Large intestine (tissue), 3 donors: Measurements from ENCODE around the gene MED12L. TPM values are rescaled to one million over a fixed set of nuclear protein-coding genes. Genes with fewer than 3 reads are reported as not detected.

ENCODE experiments used
- DNase-seq, 2 donors: peaks; one replicate each; pipeline versions ENCODE4 v3.0.0 to v3.0.0-alpha.2; 2013
- H3K27ac ChIP-seq: one replicate; pipeline ENCODE4 v1.5.1; 2013; ENCODE audit warnings: low read length
- H3K27me3 ChIP-seq: 2 replicates; pipeline ENCODE4 v1.6.1; 2013; ENCODE audit warnings: low read length; ENCODE audit not compliant: control insufficient read depth, insufficient read depth
- H3K36me3 ChIP-seq: 2 replicates; pipeline ENCODE4 v1.6.1; 2013; ENCODE audit warnings: low read length; ENCODE audit not compliant: control insufficient read depth, insufficient read depth
- H3K4me1 ChIP-seq: one replicate; pipeline ENCODE4 v1.6.1; 2013; ENCODE audit warnings: low read length; ENCODE audit not compliant: control insufficient read depth, insufficient read depth
- H3K4me3 ChIP-seq: one replicate; pipeline ENCODE4 v1.5.1; 2013; ENCODE audit warnings: low read length
- H3K9me3 ChIP-seq: one replicate; pipeline ENCODE4 v1.6.1; 2013; ENCODE audit warnings: mild to moderate bottlenecking, low read depth, low read length, moderate library complexity; ENCODE audit not compliant: control insufficient read depth
- WGBS: methylation state at CpG from one replicate; pipeline ENCODE4 v1.1.5; 2013; ENCODE audit warnings: low lambda C conversion rate; ENCODE audit not compliant: insufficient coverage; 5-methylcytosine and 5-hydroxymethylcytosine counted together
- polyA plus RNA-seq: library from polyadenylated mRNA; unstranded; fragments of 120-200 nt; gene quantifications from one replicate; pipeline ENCODE4 v1.2.1, GENCODE V29; 2013

MED12L gene
- polyA plus RNA-seq, 1 donor, result 5.4 TPM

DNA sequence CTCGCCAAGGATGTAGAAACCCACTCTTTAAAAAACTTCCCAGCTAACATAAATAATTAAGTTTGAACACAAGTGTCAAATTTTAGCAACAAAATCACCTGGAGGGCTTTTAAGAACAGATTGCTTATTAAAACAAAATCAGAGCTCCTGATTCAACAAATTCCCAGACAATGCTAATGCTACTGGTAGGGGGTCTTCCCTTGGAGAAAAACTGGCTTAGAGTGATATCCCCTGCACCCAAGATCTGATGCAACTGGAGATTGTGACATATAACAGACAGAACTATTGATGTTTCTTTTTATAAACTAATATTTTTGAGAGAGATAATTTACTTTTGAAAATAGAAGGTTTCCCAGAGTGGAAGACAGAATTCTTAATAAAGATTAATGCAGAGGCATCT lies 355.5 kb downstream of the MED12L start:
- DNase-seq, result no peak
- H3K27ac ChIP-seq, result no peak overlapping the region
- H3K4me1 ChIP-seq, result no peaks in the 10 kb centered on the region
- no peak overlapping the region for H3K4me3 ChIP-seq
- H3K36me3 ChIP-seq, result no peaks in the 10 kb centered on the region
- no CpG with 5 or more reads among the region's 1 CpG for WGBS
- no peaks in the 10 kb centered on the region for H3K27me3 ChIP-seq
- H3K9me3 ChIP-seq, result no peaks in the 10 kb centered on the region

DNA sequence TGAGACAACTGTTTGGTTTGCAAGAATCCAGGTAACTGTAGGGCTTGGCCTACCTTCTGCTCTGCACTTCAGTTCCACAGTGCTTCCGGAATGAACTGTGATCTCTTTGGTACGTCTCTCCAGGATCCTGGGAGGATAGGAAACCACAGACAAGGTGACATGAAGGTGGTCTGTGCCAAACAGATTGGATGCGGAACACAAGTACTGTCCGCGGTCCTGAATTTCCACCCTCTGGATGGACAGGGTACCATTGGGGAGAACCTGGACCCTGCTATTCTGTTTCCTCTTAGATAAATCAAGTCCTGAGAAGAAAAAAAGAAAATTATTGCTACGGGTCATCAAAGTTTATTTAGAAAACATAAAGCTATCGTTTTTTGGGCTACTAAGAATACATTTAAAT lies 358.1 kb downstream of the MED12L start:
- no peak overlapping the region for H3K4me3 ChIP-seq
- 80% methylated on average over 2 of the region's 7 CpGs for WGBS
- no peaks in the 10 kb centered on the region for H3K36me3 ChIP-seq
- DNase-seq, result no peak
- no peak overlapping the region for H3K27ac ChIP-seq
- H3K9me3 ChIP-seq, result no peaks in the 10 kb centered on the region
- no peaks in the 10 kb centered on the region for H3K4me1 ChIP-seq
- no peaks in the 10 kb centered on the region for H3K27me3 ChIP-seq

- Histone ChIP-seq H3K36me3 (no peaks in the 10 kb centered on the region), H3K9me3 (no peaks in the 10 kb centered on the region), H3K4me3 (no peak overlapping the region), H3K27me3 (no peaks in the 10 kb centered on the region), H3K4me1 (no peaks in the 10 kb centered on the region), H3K27ac (no peak overlapping the region)
- no peak for DNase-seq
- no CpG with 5 or more reads among the region's 5 CpGs for WGBS
Observed at GRCh38 chr3:151445273-151446001, 360.0 kb downstream of the MED12L start.

- no peaks in the 10 kb centered on the region for H3K9me3 ChIP-seq
- no peaks in the 10 kb centered on the region for H3K27me3 ChIP-seq
- no peak for DNase-seq
- H3K4me1 ChIP-seq, result no peaks in the 10 kb centered on the region
- 100% methylated on average over 1 of the region's 3 CpGs for WGBS
- H3K27ac ChIP-seq, result no peak overlapping the region
- H3K4me3 ChIP-seq, result no peak overlapping the region
- no peaks in the 10 kb centered on the region for H3K36me3 ChIP-seq
Observed at GRCh38 chr3:151446002-151446340, 360.5 kb downstream of the MED12L start.

DNA sequence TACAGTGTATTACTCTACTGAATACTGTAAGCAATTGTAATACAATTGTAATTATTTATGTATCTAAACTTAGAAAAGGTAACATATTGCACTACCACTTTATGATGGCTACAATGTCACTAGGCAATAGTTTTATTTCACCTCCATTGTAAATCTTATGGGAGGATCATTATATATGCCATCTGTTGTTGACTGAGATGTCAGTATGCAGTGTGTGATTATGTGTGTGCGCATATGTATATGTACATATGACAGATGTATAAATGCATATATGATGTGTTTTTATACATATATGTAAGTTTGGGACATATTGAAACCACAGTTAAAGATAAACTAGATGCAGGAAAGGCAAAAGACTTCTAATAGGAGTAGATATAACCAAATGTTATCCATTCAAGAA lies 366.9 kb downstream of the MED12L start:
- no peak overlapping the region for H3K4me3 ChIP-seq
- DNase-seq, result no peak
- no peaks in the 10 kb centered on the region for H3K9me3 ChIP-seq
- WGBS, result no CpG with 5 or more reads among the region's 1 CpG
- H3K27me3 ChIP-seq, result no peaks in the 10 kb centered on the region
- no peaks in the 10 kb centered on the region for H3K4me1 ChIP-seq
- H3K27ac ChIP-seq, result no peak overlapping the region
- H3K36me3 ChIP-seq, result no peaks in the 10 kb centered on the region

GRCh38 chr3:151452841-151453240 lies 367.4 kb downstream of the MED12L start:
- Histone ChIP-seq H3K27me3 (no peaks in the 10 kb centered on the region), H3K36me3 (no peaks in the 10 kb centered on the region), H3K9me3 (no peaks in the 10 kb centered on the region), H3K4me1 (no peaks in the 10 kb centered on the region), H3K4me3 (no peak overlapping the region), H3K27ac (no peak overlapping the region)
- no peak for DNase-seq
- no CpG with 5 or more reads among the region's 2 CpGs for WGBS

DNA sequence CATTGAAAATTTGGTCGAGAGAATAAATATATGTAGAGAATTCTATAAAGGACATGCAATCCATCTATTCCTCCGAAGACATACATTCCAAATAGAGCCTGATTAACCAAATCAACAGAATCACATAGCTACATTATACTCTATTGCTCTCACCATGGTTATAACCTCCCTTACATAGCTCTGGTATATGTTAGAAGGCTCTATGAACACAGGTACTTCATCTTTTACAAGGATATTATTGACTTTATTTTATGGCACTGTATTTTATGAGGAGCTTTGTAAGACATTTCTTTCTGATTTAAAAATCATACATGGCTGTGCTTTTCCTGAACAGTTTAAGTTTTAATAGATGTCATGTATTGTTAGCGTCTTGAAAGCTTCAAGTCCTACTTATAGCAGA lies 370.6 kb downstream of the MED12L start:
- Histone ChIP-seq H3K4me3 (no peak overlapping the region), H3K4me1 (no peaks in the 10 kb centered on the region), H3K9me3 (peaks cover 2% of the 10 kb centered on the region), H3K36me3 (no peaks in the 10 kb centered on the region), H3K27ac (no peak overlapping the region), H3K27me3 (peaks cover 8% of the 10 kb centered on the region)
- DNase-seq, result no peak
- WGBS, result 94% methylated on average over 2 of the region's 3 CpGs

- peaks cover 2% of the 10 kb centered on the region for H3K9me3 ChIP-seq
- H3K27ac ChIP-seq, result no peak overlapping the region
- no peaks in the 10 kb centered on the region for H3K36me3 ChIP-seq
- WGBS, result no CpG with 5 or more reads among the region's 3 CpGs
- no peak overlapping the region for H3K4me3 ChIP-seq
- H3K27me3 ChIP-seq, result peaks cover 9% of the 10 kb centered on the region
- no peaks in the 10 kb centered on the region for H3K4me1 ChIP-seq
- no peak for DNase-seq
Observed at GRCh38 chr3:151459358-151459757, 373.9 kb downstream of the MED12L start.

GRCh38 chr3:151460228-151460627 lies 374.8 kb downstream of the MED12L start:
- DNase-seq, result peak in 1 of 2 donors; percentile 10
- 20% methylated on average over 2 of the region's 2 CpGs for WGBS
- no peak overlapping the region for H3K27ac ChIP-seq
- no peaks in the 10 kb centered on the region for H3K36me3 ChIP-seq
- H3K27me3 ChIP-seq, result peaks cover 9% of the 10 kb centered on the region
- H3K4me1 ChIP-seq, result no peaks in the 10 kb centered on the region
- H3K9me3 ChIP-seq, result peaks cover 2% of the 10 kb centered on the region
- peak overlapping the region; percentile 47 for H3K4me3 ChIP-seq

DNA sequence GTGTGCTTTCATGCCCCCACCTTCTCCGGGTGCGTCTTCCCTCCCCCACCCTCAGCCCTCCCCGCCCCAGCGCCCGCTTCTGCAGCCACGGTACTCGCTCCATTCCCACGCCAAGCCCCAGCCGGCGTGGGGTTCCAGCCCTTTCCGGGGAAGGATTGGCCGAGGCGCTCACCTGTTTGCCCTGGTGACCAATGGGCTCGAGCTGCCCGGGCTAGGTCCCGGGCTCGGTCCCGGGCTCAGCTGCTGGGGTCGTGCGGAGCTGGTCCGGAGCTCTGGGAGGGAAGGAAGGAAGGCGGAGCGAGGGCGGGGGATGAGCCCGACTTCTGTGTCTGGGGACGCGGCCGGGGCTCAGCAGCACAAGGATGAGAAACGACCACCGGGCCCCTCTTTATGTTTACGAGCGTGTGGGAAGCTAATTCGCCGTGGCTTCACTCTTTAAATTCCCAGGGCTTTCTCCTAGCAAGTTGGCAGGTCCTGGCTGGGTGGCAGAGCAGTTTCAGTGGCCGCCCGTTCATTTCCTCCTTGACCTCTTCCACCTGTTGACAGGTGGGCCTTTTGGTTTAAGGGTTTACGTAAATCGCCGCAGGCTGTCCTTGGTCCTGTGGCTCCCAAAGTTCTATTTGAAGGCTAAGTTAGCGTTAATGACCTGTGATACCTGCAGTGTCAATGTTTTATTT lies 375.4 kb downstream of the MED12L start, which contains the start of gene IGSF10:
Gene IGSF10, minus strand, starts transcription at position 288 of the 677 bp plus-strand sequence. CDS start 2,352 bp downstream, outside the sequence.
- DNase-seq, result peak; percentile 9 to 27
- Histone ChIP-seq H3K36me3 (no peaks in the 10 kb centered on the region), H3K27ac (no peak within 1 kb of the TSS), H3K4me3 (peak within 1 kb of the TSS; percentile 47), H3K27me3 (peaks cover 9% of the 10 kb centered on the region), H3K4me1 (no peaks in the 10 kb centered on the region), H3K9me3 (peaks cover 2% of the 10 kb centered on the region)
- 57% methylated on average over 4 of the region's 40 CpGs for WGBS
